ENCODE data around the gene CEBPG.

DNA sequence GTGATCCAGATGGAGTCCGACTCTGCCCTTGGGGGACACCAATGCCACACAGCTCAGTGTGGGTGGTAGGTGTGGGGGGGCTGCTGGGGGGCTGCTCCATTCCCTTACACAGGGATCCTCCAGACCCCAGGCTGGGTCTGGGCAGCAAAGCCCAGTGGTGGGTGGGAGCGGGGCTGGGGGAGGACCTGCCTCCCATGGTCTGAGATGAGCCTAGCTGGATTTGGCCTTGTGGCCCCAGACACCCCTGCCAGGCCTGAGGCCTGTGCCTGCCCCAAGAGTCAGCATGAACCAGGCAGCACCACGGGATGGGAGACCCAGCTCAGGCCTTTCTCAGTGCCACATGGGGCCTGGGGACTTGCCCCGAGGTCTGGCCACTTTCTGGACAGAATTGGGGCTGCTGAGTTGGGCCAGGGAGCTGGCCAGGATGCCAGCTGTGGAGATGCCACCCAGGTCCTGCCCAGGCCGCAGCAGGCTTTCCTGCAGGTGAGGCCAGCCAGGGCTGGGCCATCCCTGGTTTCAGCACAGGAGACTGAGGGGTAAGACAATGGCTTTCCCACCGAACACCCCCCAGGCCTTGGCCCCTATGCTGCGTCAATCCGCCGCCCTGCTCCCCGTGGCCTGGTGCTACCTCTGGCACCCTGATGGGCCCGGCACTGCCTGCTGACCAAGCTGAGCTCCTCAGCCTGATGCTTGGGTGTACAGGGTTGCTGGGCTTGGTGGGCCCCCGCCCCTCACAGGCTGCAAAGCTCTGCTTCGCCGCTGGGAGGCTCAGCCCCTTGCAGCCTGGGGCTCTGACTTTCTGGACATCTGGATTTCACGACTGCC lies 24.2 kb downstream of the CEBPG start:
- TF ChIP-seq, protein P1, sequence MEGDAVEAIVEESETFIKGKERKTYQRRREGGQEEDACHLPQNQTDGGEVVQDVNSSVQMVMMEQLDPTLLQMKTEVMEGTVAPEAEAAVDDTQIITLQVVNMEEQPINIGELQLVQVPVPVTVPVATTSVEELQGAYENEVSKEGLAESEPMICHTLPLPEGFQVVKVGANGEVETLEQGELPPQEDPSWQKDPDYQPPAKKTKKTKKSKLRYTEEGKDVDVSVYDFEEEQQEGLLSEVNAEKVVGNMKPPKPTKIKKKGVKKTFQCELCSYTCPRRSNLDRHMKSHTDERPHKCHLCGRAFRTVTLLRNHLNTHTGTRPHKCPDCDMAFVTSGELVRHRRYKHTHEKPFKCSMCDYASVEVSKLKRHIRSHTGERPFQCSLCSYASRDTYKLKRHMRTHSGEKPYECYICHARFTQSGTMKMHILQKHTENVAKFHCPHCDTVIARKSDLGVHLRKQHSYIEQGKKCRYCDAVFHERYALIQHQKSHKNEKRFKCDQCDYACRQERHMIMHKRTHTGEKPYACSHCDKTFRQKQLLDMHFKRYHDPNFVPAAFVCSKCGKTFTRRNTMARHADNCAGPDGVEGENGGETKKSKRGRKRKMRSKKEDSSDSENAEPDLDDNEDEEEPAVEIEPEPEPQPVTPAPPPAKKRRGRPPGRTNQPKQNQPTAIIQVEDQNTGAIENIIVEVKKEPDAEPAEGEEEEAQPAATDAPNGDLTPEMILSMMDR (IDR thresholded peaks at IDR 0.05): peak; percentile 53
- no peak for TF ChIP-seq EZH2phosphoT487 (IDR thresholded peaks at IDR 0.05)
